Measurements from ENCODE around the gene NTM.

The NTM gene

DNA sequence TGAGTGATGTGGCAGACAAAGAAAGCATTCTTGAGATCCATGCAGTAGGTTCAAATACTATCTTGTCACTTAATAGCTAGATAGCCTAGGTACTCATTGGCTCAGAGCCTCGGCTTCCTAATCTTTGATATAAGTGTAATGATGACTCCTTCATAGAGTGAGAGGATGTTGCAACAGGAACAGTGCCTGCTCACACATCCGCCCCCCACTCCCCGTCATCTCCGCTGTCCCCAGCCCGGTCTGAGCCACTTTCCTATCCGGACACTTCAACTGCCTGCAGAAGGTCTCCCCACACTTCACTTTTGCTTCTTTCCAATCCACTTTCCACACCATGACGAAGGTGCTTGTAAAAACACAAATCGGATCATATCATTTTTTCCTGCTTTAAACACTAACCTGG is 128.8 kb downstream of the NTM start:
- DNase-seq (ENCODE audit: low read depth): no peak

DNA sequence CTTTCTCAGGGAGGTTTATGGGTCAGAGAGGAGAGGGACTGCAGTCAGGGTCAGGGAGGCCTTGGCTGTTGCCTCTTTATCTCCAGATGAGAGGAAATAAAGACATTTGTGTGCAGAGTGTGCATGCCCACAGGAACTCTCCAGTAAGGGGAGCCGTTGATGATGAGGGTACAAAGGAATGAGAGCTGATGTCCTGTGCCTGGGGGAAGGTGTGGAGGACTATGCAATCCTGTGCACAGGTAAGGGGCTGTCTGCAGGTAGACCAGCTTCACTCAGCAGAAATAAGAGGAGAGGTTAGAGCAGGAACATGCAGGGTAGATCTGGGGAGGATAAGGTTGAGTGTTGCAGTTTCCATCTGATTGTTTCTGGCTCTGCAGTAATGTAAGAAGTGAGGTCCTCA is 132.6 kb downstream of the NTM start:
- DNase-seq (ENCODE audit: low read depth): no peak

DNA sequence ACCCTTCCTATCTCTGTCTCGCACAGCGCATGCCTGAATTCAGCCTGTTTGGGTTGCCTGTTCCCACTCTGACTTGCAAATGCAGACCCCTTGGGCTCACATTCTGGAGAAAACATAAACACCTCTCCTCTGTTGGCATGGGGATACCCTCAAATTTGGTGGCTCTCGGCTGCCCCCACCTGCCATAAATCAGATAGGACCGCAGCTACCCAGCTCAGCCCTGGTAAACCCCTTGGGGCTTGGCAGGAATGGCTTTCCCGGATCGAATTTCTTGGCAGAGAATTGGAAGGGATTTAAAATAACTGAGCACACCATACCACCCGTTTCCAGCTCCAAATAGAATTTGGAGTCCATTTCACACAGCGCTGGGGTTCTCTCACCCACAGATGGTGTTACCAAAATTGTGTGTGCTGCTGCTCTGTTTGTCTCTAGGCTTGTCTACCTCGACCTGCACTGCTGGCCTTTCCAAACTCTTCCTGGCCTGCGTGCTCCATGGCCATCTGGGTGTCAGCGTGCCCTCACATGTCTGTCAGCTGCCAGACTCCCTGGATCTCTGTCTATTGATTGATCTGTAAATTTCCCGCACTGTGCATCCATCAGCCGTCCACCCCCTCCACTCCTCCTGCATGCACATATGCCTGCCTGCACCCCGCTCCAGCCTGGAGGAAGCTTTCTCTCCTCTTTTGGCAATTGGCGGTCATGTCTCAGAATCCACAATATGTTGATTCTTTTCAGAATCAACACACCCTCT is 134.0 kb downstream of the NTM start:
- no peak for DNase-seq (ENCODE audit: low read depth)

DNA sequence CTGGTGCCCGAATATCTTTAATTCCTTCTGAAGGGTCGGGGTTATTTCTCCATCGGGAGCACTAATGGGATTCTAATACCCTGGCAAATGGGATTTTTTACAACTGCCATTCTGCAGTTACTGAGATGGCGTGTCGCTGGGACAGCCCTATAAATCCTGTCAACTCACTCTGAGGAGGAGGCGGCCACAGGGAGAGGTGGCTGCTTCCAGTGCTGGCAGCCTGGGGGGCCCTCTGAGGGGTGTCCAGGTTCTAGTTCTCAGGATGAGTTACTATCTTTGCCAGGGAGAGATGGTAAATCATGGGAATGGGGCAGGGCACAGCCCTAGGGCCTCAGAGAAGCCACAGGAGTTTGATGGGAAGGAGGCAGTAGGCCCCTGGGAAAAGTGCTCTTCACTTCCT is 135.9 kb downstream of the NTM start:
- DNase-seq (ENCODE audit: low read depth): no peak

DNA sequence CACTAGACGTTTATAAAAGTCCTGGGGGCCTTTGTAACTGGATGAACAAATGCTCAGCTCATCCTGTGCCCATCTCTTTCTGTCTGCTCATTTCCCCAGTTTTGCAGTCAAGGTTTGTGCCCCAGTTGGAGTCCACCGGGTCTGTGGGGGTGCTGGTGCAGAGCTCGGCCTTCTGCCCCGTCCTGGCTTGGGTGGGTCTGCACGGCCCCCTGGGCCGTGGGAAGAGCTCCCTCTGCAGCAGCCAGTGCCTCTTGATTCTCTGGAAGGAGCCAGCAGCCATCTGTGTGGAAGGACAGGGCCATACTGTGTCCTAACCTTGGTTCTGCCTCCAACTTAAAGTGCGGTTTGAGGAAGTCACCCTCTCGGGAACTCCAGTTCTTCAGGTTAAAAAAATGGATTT is 140.2 kb downstream of the NTM start:
- DNase-seq (ENCODE audit: low read depth): no peak

DNA sequence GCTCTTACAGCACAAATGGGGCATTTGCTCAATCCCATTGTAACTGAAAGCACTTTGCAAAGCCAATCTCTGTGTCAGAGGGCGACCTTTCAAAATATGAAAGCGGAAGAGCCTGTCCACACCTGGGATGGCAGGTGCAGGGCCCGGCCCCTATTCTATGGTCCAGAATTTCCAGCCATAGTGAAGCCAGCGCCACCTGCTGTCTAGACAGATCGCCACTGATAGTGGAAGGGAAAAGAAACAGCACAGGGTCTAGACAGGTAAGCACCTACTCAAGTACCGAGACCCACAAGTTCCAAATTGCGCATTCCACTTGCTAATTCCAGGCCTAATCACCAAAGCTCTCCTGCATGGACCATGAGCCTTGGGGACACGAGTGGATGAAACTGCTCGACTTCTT is 141.4 kb downstream of the NTM start:
- no peak for DNase-seq (ENCODE audit: low read depth)

DNA sequence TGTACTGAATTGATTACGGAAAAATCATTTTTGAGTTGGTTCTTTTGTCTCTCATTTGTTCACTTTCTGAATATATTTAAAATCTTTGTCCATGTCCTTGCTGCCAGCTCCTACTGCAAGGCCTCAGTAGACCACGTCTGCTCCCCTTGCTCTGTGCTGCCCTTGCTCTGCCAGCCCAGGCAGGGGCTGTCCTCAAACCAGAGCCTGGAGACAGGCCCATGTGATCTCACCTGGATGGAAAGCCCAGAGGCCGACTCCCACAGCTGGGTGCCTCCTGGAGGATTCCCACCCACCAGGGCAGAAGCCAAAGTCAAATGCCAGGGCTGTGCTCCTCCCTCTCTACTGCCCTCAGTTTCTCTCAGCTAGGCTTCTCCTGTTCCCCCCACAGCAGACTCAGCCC is 141.8 kb downstream of the NTM start:
- no peak for DNase-seq (ENCODE audit: low read depth)

DNA sequence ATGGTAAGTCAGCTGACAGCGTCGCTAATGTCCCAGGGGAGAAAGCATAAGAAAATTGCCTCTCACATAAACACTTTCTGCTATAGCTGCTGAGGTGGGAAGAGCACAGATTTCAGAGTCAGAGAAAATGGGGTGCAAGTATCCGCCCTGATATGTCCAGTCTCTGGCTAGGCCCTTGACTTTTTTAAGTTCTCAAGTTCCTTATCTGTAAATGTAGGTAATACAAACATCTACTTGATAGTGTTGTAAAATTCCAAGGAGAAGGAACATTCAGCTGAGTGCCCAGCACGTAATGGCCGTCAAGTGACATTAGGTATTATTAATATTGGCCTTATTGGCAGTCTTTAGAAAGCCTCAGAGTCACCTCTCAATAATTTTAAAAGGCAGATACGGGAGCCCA is 143.6 kb downstream of the NTM start:
- no peak for DNase-seq (ENCODE audit: low read depth)

DNA sequence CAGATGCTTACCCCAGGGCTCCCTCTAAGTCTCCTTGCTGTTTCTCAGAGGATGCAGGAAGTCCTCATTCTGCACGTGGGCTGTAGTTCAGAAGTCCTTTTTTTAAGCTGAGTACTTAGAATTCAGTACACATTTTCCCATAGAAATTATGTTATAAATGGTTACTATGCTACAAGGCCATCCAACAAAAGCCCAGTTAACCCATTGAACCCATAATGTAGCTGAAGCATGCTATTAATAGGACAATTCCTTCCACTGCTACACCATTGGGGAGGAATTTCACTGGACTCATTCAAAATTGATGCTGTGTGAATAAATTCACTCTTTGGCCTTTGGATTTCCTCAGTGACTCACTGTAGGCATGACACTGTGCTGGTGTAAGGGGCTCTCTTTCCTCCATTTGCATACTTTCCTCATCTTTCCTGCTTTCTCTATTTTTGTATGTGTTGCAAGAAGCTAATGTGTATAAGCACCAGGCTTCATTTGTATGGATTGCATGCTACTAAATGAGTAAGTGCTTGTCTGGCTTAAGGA is 148.0 kb downstream of the NTM start:
- DNase-seq (ENCODE audit: low read depth): no peak

DNA sequence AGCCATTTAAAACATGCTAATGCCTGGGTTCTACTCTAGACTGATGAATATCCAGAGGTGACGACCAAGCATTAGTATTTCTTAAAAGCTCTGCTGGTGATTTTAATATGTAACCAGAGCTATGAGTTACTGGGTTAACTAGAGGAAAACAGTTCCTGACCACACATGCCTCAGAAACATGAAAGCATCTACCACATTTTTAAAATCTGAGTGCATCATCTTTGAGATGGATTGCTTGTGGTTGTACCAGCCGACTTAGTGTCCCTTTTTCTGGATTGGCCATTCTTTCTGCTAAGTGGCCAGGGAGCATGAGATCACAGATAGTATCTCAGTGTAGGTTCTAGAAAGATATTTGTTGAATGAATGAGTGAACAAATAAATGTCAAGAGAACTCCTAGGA is 152.4 kb downstream of the NTM start:
- DNase-seq (ENCODE audit: low read depth): no peak

DNA sequence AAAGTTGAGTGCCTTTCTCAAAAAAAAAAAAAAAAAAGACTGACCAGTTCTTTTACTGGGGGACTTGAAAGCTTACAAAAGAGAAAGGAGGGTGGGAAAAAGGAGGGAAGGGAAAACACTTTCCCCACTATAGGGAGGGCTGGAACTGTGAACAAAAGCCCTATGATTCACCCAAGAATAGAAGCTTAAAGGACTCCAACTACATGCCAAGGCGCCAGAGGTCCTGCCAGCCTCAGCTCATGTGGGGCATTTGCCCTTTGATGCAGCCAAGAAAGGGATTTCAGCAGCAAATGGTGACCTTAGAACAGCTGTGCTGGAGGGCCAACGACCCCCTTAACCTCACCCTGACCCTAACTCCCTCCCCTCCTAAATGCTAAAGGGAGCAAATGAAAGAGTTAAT is 160.0 kb downstream of the NTM start:
- DNase-seq (ENCODE audit: low read depth): no peak

DNA sequence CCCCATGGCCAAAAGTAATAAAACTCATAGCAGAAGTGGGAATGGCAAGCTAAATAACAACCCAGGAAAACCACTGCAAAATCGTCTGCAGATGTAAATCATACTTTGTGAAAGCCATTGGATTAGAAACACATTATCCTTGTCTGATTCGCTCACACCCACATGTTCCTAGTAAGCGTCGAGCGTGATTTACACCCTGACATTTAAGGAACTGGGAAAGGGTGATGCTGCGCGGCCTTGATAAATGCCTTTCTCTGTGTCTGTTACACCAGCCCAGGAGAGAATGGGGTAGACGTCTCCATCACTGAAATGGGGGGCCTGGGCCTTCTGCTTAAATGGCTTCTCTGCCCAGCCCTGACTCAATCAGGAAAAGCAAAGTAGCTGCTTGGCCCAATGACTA is 162.7 kb downstream of the NTM start:
- DNase-seq (ENCODE audit: low read depth): no peak

DNA sequence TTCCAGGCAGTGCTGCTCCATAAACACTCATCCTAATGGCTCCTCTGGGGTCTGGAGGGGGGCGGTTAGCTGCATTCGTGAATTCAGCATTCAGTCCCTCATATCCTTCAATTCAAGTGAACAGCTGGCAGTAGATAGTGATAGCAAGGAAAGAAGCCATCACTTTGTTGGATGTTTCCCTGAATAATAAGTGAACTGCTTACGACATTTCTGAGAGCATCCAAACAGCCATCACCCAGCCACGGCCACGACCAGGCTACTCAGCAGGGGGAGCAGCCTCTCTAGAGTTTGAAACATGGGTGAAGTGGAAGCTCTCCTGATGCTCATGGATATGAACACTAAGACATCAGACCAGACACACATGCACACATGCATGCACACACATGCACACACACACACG is 163.6 kb downstream of the NTM start:
- no peak for DNase-seq (ENCODE audit: low read depth)

DNA sequence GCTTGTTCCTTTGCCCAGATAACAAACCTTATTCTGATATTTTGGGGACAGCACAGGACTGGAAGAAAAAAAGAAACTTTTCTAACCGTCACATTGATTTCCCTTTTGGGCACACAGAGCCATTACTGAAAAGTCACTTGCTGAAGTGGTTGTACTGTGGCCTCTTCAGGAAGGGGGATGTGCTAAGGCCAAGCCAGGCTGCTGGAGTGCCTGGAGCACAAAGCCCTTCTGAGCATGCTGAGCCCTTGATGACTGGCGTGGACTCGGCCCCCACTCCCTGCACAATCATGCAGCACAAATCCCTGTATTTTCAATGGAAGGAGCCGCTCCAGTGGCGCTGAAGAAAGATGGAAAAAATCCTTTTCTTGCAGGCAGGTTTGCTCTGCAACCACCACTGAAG is 164.2 kb downstream of the NTM start:
- DNase-seq (ENCODE audit: low read depth): no peak

DNA sequence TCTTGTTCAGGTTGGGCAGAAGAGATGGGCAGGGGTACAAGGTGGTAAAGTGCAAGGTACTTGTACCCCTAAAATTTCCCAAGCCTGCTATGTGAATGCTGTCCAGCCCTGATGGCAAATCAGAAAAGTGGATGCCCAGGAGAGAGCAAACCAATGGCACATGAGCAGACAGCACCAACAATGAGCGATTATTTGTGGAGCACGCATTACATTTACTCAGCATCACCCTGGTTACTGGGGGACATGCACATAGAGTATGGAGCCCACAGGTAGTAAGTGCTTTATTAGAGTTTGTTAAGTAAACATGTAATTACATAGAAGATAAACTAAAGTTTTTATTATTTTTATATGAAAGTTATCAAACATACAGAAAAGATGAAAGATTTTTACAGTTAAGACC is 165.7 kb downstream of the NTM start:
- no peak for DNase-seq (ENCODE audit: low read depth)

DNA sequence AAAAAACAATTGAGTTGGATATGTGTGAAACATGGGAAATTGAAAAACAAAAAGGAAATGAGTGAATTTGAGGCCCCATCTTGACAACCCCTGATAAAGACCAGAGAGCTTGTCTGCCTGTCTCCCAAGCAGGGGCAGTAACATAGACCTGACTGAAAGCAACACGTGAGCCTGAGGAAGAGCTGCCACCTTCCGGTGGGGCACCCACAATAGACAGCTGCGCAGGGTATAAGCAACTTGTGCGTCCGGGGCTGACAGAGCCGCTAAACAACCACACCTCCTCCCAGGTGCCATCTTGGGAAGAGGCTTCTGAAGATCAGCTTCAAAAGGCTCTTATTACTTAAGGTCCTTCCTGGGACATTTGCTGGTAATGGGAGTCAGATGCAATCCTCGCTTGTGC is 166.8 kb downstream of the NTM start:
- no peak for DNase-seq (ENCODE audit: low read depth)

DNA sequence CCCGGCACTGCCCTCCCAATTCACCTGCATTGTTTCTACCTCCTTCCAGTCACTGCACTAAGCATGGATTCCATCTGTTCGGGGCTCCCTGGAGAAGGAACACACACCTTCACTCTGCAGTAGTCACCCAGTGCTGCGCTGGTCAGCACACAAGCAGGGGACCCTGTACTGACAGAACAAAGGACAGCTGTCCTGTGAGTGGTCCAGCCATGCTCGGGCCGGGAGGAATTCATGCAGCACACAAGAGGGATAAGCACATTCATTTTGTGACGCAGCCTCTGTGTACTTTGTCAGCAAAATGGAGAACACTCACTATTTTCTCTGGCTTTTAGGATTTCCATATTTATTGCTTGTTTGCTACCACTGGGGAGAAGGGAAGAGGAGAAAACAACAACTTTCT is 167.3 kb downstream of the NTM start:
- no peak for DNase-seq (ENCODE audit: low read depth)

DNA sequence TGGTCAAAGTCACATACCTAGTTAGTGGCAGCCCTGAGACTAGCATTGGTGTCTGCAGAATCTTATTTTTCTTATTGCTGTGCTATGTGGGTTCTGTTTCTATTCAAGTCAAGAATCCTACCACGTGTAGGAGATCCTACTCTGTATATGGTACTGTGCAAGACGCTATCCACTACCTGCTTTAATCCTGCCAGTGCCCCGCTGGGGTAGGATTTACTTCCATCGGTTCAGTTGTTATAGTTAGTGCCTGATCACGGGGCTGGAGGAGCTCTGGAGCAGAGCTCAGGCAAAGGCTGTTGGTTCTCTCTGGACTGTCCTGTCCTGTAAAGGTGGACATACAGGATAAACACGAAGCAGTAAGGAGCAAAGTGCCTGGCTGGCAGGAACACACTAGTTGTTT is 167.9 kb downstream of the NTM start:
- no peak for DNase-seq (ENCODE audit: low read depth)

DNA sequence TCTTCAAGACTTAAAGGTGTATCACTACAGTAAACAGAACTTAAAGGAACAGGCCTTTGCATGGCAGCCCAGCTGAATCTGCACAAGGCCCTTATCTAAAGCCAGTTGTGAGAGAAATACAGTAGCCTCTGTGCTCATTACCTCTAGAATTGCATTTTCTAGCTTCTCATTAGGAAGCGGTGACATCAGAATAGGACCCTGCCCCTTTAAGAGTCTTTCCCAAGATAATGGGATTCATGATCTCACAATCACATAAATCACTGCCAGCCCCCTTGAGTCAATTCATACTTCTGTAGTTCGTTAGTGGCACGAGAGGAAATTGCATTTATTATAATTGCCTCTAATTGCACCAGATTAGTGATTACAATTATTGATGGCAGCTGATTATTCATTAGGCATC is 170.3 kb downstream of the NTM start:
- DNase-seq (ENCODE audit: low read depth): no peak

DNA sequence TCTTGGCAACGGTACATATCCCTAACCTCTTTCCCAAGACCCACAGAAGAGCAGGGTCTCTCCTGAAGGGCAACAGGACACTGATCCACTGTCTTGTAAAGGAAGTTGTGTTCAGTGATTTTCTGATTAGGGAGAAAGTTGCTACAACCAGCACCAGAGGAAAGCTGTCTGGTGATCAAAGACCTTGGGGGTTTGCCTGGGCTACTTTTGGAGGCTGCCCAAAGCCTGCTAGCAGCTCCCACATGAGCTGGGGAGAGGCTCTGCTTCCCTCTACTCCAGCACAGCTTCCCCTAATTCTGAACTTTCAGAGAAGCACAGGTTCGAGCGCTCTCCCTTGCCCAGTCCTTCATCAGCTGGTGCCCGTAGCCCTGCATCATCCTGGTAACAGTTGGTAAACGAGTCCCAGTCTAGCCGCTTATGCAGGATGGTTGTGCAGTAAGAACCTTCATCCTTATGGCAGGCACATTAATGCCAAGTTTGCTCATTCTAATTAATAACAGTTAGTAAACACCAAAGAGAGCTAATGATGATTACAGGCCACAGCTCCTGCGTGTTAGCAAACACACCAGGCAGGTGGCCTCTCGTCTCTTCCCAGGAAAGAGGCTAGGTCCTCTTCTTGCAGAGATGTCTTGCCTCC is 173.1 kb downstream of the NTM start:
- DNase-seq (ENCODE audit: low read depth): no peak

DNA sequence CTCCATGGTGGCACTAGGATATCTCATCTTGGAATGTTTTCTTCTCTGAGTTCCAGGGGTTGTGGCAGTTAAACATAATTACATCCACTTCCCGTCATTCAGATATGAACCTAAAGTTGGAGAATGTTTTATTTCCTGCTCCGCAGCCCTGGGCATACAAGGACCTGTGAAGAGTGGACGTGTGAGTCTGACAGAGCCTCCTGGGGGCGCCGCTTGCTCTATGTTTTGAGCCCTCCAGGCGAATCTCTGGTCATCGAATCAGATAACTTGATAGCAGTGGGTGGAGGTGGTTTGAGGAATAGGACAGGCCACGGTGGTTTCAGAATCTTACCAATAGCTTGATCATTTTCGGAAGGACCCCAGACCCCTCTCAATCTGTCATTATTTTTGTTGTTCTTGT is 174.2 kb downstream of the NTM start:
- DNase-seq (ENCODE audit: low read depth): no peak

DNA sequence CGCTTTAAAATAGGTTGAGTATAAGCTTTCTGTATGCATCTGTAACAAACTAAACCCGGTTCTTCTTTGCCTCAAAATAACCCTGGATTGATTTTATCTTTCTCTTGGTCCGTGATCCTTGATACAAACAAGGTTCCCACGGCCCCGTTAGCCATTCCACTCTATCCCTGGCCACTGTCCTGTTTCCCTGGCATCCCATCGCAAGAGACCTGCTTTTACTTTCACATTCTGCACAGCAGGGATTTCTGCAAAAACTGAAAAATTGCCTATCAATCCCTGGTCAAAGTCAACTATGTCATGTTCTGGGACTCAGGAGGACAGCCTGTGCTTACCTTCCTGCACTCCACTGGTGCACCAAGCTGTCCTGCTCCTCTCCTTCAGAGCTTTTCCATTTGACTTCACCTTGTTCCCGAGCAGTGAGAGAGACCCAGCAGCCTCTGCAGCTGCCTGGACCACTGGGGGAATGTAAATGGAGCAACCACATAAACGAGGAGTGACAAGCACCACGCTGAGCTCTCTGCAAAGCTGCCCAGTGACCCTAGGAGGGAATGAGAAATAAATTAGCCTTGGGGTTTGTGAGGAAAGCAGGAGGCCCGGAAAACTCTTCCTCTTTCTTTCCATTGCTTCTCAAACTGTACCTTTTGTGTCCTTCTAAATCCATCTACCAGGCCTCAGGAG is 175.9 kb downstream of the NTM start:
- DNase-seq (ENCODE audit: low read depth): no peak

DNA sequence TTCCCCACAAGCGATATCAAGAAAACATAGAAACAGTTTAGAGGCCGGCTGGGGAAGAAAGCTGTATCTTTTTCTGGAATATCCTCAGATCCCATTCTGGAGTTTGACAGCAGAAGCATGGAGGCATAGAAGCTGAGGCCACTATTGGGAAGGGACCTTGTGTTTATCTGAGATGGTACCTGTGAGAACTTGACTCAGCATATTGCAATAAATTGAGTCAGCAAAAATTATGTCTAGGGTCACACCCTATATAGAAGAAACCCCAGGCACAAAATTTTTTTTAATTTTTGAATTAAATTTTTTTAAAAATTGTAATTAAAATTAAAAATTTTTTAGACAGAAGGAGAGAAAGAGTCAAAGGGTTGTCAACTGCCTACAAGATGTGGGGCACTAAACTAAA is 178.7 kb downstream of the NTM start:
- DNase-seq (ENCODE audit: low read depth): no peak
